HS-27A (cell line): ENCODE results near the gene ANHX.
"Not testable (repeated sequence)": the region's sequence is repeated elsewhere in the genome, so short reads cannot be mapped to it uniquely, and the experiment has no call there.

ENCODE experiments used
- DNase-seq: peaks from one replicate; pipeline ENCODE4 v3.0.0-alpha.2; 2012; ENCODE audit warnings: low read depth, missing footprints

The ANHX gene

GRCh38 chr12:133235401-133236112 is at the start of gene ANHX:
Gene ANHX, minus strand, starts transcription at chr12:133235877. Its CDS starts 1,521 bp downstream, at chr12:133234356.
- no peak for DNase-seq

GRCh38 chr12:133264668-133265067 is 29.0 kb upstream of the ANHX start:
- DNase-seq = not testable (repeated sequence)

GRCh38 chr12:133264173-133264572 is 28.5 kb upstream of the ANHX start:
- DNase-seq = no peak

- DNase-seq = no peak
Measured at GRCh38 chr12:133256321-133256720, 20.6 kb upstream of the ANHX start.

GRCh38 chr12:133255833-133256232 is 20.2 kb upstream of the ANHX start:
- not testable (repeated sequence) for DNase-seq

- DNase-seq = no peak
Measured at GRCh38 chr12:133251732-133252131, 16.1 kb upstream of the ANHX start.

GRCh38 chr12:133236556-133236955 is 879 bp upstream of the ANHX start:
- DNase-seq = no peak

GRCh38 chr12:133236144-133236543 is 467 bp upstream of the ANHX start:
- no peak for DNase-seq

GRCh38 chr12:133234971-133235370 is 706 bp downstream of the ANHX start:
- no peak for DNase-seq

- DNase-seq = no peak
Measured at GRCh38 chr12:133233993-133234564, 1.6 kb downstream of the ANHX start.

GRCh38 chr12:133233006-133233405 is 2.7 kb downstream of the ANHX start:
- DNase-seq = no peak

- no peak for DNase-seq
Measured at GRCh38 chr12:133231001-133231400, 4.7 kb downstream of the ANHX start.

GRCh38 chr12:133227281-133227852 is 8.3 kb downstream of the ANHX start:
- DNase-seq = no peak

GRCh38 chr12:133226690-133227089 is 9.0 kb downstream of the ANHX start:
- no peak for DNase-seq

- no peak for DNase-seq
Measured at GRCh38 chr12:133225527-133225926, 10.2 kb downstream of the ANHX start.

- DNase-seq = no peak
Measured at GRCh38 chr12:133222211-133222610, 13.5 kb downstream of the ANHX start.

- no peak for DNase-seq
Measured at GRCh38 chr12:133221241-133221640, 14.4 kb downstream of the ANHX start.

- no peak for DNase-seq
Measured at GRCh38 chr12:133220521-133220920, 15.2 kb downstream of the ANHX start.

GRCh38 chr12:133217219-133217618 is 18.5 kb downstream of the ANHX start:
- no peak for DNase-seq

- no peak for DNase-seq
Measured at GRCh38 chr12:133215724-133216123, 20.0 kb downstream of the ANHX start.

GRCh38 chr12:133206390-133206789 is 29.3 kb downstream of the ANHX start:
- no peak for DNase-seq

- no peak for DNase-seq
Measured at GRCh38 chr12:133204264-133204603, 31.4 kb downstream of the ANHX start.
